Stimulated activated CD4-positive, alpha-beta T cell treated with anti-CD3 and anti-CD28 coated beads, Interleukin-1b, Interleukin-23, amount 100 ng/mL, for 1 hour (primary cell): Measurements from ENCODE around the gene TWNK.

ENCODE experiments used
- DNase-seq, 2 donors: peaks; one replicate each; pipeline ENCODE4 v3.0.0-alpha.2; 2020; ENCODE audit warnings: low read depth in 2 of 2

Gene TWNK

DNA sequence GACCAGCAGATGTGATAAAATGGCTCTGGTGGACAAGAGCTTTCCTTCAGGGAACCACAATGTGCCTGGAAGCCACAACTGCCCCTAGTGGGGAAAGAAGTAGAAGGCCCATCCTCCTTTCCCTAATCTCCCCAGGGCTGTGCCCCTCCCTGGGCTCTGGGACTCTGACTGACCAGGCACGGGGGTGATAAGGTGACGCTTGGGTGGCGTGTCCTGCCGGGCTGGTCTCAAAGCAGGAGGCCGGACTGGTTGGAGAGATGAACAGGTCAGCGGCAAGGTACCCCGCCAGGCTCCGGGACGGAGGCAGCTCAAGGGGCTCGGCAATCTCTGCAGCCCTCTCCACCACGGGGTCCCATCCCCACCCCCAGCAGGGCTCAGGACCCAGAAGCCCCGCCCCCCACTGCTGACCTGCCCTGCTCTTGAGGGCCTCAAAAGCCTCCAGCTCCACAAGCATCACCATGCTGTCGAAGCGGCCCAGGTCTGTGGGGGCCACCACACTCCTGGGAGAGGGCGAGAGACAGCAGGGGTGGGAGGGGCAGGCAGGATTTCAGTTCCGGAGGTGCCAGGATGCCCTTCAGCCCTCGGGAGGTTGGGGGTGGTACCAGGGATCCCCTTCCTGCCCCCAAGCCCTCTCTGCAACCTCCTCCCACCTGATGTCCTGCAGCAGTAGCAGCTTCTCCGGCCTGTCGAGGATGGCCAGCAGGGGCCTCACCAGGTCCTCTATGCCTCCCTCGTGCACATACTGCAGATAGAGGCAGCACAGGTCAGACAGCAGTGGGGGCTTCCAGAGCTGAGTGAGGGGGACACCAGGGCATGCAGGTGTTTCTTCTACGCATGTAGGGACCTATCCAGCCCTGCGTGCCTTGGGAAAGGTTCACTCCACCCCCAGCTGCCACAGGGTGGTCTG is 24.4 kb downstream of the TWNK start:
- no peak for DNase-seq

- peak; percentile 56 to 58 for DNase-seq
Measured at GRCh38 chr10:101012525-101013364, 25.4 kb downstream of the TWNK start.

GRCh38 chr10:101013365-101013825 is 26.1 kb downstream of the TWNK start:
- no peak for DNase-seq

GRCh38 chr10:101014230-101014884 is 27.0 kb downstream of the TWNK start:
- peak; percentile 36 to 62 for DNase-seq

DNA sequence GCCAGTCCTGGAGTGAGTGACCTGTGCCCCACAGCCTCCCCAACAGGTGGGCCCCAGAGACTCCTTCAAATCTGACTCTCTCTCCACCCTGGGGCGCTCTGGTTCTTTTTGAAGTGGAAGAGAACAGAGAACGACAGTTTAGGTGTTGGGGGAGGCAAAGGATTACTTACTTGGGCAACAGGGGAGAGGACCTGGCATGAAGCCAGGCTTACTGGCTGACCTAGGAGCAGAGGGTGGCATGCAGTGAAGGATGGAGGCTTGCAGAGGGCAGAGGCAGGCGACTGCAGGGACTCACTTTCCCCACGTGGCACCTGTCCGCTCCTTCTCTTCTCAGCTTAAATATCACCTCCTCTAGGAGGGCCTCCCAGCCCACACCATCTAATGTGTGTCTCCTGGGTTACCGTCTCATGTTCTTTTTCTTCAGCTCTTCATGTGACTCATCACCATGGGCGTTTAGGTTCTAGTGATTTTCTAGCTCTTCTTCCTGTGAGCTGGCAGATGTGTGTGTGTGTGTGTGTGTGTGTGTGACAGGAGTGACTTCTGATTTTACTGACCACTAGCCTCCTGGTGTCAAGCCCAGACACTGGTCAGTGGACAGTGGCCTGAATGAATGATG is 27.7 kb downstream of the TWNK start:
- no peak for DNase-seq

GRCh38 chr10:101015582-101015973 is 28.2 kb downstream of the TWNK start:
- DNase-seq, result no peak

GRCh38 chr10:101016814-101017213 is 29.5 kb downstream of the TWNK start:
- DNase-seq, result no peak

GRCh38 chr10:101018118-101018599 is 30.8 kb downstream of the TWNK start:
- DNase-seq, result no peak

DNA sequence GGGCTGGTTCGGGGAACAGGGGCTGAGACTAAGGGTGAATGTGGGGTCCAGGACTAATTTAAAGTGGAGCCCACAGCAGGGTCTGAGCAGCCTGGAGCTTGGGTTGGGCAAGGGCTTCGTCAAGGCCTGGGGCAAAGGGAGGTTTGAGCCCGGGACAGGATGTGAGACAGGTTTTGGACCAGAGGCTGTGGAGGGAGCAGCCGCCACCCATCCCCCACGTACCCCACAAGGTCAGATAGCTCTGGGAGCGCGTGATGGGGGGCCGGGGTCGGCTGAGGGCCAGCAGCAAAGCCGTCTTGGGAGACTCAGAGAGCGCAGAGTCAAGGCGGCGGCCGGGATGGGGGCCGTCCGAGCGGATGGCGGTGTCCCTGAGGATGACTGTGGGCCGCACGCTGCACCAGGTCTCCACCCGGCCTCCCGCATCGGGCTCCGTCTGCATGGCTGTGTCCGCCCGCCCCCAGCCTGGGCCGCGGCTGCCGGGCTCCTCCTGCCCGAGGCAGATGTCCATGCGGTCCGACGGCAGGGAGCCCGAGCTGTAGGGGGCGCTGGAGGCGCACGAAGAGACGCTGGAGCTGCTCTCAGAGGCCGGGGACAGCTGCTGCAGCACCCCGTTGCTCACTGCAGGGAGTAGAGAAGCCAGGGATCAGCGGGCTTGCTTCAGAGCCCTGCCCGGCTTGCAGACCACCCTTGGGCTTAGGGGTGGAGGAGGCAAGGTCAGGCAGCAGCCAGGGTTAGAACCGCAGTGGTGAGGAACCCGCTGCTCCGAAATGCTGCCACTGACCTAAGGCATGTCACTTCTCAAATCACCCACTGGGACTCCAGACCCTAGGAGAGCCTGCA is 31.5 kb downstream of the TWNK start:
- DNase-seq, result peak in 1 of 2 donors; percentile 43

DNA sequence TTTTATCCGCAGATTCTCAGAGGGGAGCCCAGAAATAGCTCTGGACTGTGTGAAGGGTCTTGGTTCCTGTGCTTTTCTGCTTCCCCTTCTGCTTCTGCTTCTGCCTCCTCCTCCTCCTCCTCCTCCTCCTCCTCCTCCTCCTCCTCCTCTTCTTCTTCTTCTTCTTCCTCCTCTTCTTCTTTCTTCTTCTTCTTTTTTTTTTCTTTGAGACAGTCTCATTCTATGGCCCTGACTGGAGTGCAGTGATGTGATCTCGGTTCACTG is 32.0 kb downstream of the TWNK start:
- no peak for DNase-seq

- no peak for DNase-seq
Measured at GRCh38 chr10:101020427-101021075, 33.2 kb downstream of the TWNK start.

GRCh38 chr10:101021239-101021638 is 33.9 kb downstream of the TWNK start:
- DNase-seq, result no peak

- no peak for DNase-seq
Measured at GRCh38 chr10:101021692-101022251, 34.4 kb downstream of the TWNK start.

DNA sequence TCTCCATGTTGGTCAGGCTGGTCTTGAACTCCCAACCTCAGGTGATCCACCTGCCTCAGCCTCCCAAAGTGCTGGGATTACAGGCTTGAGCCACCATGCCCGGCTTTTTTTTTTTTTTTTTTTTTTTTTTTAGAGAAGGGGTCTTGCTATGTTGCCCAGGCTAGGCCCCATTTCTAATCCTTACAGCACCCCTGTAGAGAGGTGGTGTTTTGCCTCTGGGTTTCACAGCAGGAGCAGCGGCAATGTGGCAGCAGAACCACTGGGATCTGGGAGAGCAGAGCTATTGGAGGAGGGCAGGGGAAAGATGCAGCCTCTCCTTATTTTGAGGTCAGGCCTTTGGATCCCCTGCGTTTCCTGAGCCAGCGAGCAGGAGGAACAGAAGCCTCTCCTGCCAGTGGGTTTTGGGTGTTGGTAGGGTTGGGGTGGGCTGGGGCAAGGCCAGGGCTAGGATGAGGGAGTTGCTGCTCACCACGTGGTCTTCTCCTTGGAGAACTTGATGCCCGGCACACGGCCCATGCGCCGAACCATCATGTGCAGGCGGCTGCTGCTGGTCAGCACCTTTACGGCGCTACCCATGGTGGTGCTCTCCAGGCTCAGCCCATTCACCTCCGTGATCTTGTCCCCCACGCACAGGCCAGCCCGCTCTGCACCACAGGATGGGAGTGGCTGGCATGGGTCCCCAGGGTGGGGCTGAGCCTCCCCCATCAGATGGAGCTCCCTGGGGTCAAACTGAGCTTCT is 35.8 kb downstream of the TWNK start:
- no peak for DNase-seq

GRCh38 chr10:101027106-101027720 is 39.9 kb downstream of the TWNK start:
- no peak for DNase-seq

GRCh38 chr10:101028446-101029337 is 41.3 kb downstream of the TWNK start:
- no peak for DNase-seq

DNA sequence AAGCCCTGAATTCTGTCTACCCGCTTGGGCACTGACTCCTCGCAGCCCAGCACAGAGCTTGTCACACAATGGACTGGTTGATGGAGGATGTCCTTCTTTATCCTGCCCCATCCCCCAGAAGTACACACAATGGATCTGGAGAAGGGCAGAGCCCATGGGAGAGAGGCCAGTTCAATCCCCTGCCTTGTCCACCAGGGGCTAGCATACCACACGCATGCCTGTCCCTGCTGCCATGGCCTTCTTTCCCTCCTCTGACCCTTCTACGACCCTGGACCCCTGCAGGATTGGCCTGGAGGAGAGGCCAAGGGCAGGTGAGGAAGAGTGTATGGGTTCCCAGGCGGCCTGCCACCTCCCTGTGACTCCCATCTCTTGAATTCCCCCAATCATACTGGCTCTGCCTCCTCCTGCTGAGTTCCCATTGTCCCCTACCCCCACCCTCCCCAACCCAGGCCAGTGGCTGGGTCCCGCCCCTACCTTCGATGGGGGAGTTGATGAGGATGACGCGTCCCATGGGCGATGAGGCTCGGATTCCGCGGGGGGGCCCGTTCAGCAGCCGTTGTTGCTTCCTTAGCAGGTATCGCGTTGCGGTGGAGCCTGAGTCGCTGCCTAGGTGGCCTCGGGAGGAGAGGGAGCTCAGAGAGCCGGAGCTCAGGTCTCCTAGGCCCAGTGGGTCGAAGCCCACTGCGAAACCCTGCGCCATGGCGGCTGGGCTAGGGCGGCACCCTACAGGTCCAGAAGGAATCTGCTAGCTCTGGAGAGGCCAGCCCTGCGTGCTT is 42.4 kb downstream of the TWNK start:
- no peak for DNase-seq
